Testis (tissue), 2 donors: ENCODE data around the gene HSD11B1L.

ENCODE experiments used
- CTCF ChIP-seq, 3 experiments: fragments of 450-650 bp in 2 of 3; fragments of 200-600 bp in 1 of 3; sonication (generic) in 1 of 3; IDR thresholded peaks; one replicate each; pipeline ENCODE4 v1.5.1; 2016 to 2019; ENCODE audit warnings: antibody characterized with exemption in 3 of 3, mild to moderate bottlenecking in 2 of 3, moderate library complexity in 1 of 3
- POLR2A ChIP-seq: fragments of 450-650 bp; IDR thresholded peaks from one replicate; pipeline ENCODE4 v1.6.1; 2017; ENCODE audit warnings: antibody characterized with exemption, mild to moderate bottlenecking, moderate library complexity

- TF ChIP-seq CTCF (IDR thresholded peaks at IDR 0.05), result no peak
- TF ChIP-seq POLR2A, result no peak
Measured at GRCh38 chr19:5635427-5635826, 45.4 kb upstream of the HSD11B1L start.
